Measurements from ENCODE around the gene COQ4.

DNA sequence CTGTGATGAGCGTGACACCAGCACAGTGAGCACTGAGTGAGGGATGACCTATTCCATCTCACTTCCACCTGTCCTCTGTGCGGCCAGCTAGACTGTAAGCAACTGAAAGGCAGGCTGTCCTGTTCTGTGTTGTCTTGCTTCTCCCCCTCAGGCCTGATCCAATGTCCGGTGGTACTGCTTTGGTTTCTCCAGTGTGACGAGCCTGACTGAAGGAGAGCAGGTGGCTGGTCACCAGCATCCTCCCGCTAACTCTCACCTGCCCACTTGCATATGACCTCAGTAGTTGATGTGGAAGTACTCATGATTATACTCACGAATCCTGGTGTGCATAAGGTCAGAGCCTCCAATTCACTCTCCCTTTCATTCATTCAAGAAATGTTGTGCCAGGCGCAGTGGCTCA, 15.3 kb downstream of the COQ4 start:
- TF ChIP-seq, protein P1, sequence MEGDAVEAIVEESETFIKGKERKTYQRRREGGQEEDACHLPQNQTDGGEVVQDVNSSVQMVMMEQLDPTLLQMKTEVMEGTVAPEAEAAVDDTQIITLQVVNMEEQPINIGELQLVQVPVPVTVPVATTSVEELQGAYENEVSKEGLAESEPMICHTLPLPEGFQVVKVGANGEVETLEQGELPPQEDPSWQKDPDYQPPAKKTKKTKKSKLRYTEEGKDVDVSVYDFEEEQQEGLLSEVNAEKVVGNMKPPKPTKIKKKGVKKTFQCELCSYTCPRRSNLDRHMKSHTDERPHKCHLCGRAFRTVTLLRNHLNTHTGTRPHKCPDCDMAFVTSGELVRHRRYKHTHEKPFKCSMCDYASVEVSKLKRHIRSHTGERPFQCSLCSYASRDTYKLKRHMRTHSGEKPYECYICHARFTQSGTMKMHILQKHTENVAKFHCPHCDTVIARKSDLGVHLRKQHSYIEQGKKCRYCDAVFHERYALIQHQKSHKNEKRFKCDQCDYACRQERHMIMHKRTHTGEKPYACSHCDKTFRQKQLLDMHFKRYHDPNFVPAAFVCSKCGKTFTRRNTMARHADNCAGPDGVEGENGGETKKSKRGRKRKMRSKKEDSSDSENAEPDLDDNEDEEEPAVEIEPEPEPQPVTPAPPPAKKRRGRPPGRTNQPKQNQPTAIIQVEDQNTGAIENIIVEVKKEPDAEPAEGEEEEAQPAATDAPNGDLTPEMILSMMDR (conservative IDR thresholded peaks at IDR 0.05; ENCODE audit: low read depth, low read length) = no peak
- TF ChIP-seq EZH2 (IDR thresholded peaks at IDR 0.05; ENCODE audit: borderline replicate concordance, low read depth, low read length, poor library complexity, severe bottlenecking) = no peak
